ENCODE data around the gene RAPSN.

RAPSN gene

DNA sequence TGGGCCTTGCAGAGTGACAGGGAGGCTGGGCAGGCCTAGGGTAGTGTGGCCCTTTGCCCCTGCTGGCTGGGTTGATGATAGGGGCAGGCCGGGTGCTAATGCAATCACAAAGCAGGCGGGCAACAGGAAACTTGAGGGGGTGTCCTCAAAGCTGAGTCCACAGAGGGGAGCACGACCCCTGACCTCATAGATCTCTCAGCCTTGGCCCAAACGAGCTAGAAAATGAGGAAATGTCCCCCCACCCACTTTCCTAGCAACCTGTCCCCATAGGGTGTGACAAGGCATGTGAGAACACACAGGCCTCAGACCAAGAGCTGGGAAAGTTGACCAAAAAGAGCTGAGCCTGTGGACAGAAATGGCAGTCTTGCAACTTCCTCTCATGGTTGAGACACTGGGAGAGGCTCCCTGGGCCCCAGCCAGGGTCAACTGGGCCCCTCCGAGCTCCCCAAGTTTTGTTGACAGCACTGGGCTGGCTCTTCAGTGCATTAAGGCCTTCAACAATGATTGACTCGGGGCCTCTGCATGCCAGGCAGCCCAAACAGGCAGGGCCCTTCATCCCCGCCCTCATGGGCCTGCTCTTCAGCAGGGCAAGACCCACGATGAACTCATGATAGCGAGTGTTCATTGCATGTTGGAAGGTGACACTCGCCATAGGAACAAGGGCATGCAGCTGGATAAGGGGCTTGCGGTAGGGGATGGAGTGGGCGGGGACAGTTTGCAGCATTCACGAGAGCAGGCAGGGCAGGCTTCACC lies 60.8 kb downstream of the RAPSN start:
- no peak for DNase-seq
